ENCODE data around the gene ZER1.

The ZER1 gene

DNA sequence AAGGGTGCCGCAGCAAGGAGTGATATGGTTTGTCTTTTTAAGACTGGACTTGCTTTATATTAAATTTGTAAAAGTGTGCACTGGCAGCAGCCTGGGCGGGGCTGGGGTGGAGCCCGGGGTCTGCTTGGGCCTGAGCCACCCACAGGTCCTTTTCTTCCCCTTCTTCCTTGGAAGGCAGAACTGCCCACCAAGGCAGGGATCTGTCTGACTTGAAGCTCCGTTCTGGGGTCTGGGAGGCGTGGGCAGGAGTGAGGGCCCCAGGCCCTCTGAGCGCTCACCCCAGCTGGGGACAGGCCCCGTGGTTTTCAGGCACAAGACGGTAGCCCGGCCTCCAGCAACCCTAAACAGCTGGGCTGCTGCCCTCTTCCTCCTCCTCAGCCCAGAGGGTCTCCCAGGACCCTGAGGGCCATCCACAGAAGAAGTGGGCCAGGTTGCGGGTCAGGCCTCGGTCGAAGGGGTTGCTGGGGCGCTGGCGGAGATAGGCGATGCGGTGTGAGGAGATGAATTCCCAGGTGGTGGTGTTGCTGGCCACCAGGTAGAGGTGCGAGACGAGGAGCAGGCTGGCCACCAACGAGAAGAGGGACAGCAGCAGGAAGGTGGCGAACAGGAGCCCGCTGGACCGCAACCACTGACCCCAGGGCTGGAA is 50.8 kb downstream of the ZER1 start:
- TF ChIP-seq SUZ12 (IDR thresholded peaks at IDR 0.05; ENCODE audit: extremely low read depth, insufficient read depth, insufficient read length) (no peak), YY1 (IDR thresholded peaks at IDR 0.05; ENCODE audit: insufficient read depth, insufficient read length) (no peak), ZNF274 (IDR thresholded peaks at IDR 0.05; ENCODE audit: low read depth, low read length) (no peak)
- Histone ChIP-seq H3K4me1 (ENCODE audit: insufficient read depth, insufficient read length) (peaks cover 8% of the 10 kb centered on the region), H3K4me3 (ENCODE audit: insufficient read length, low read depth) (no peak overlapping the region), H3K27me3 (ENCODE audit: insufficient read depth, insufficient read length) (no peaks in the 10 kb centered on the region), H3K36me3 (ENCODE audit: insufficient read depth, insufficient read length, low read length) (peaks cover 46% of the 10 kb centered on the region), H3K9me3 (ENCODE audit: insufficient read depth, low read length) (no peaks in the 10 kb centered on the region), H3K9ac (ENCODE audit: insufficient read length, low read depth) (no peak overlapping the region)
- no peak for DNase-seq (ENCODE audit: low read depth, low spot score)

- TF ChIP-seq ZNF274 (IDR thresholded peaks at IDR 0.05; ENCODE audit: low read depth, low read length) (no peak), SUZ12 (IDR thresholded peaks at IDR 0.05; ENCODE audit: extremely low read depth, insufficient read depth, insufficient read length) (no peak), YY1 (IDR thresholded peaks at IDR 0.05; ENCODE audit: insufficient read depth, insufficient read length) (no peak)
- Histone ChIP-seq H3K27me3 (ENCODE audit: insufficient read depth, insufficient read length) (no peaks in the 10 kb centered on the region), H3K36me3 (ENCODE audit: insufficient read depth, insufficient read length, low read length) (peaks cover 54% of the 10 kb centered on the region), H3K9me3 (ENCODE audit: insufficient read depth, low read length) (no peaks in the 10 kb centered on the region), H3K4me1 (ENCODE audit: insufficient read depth, insufficient read length) (peaks cover 8% of the 10 kb centered on the region), H3K4me3 (ENCODE audit: insufficient read length, low read depth) (no peak overlapping the region), H3K9ac (ENCODE audit: insufficient read length, low read depth) (peak overlapping the region; percentile 4)
- DNase-seq (ENCODE audit: low read depth, low spot score), result no peak
Measured at GRCh38 chr9:128719919-128720605, 51.7 kb downstream of the ZER1 start.

DNA sequence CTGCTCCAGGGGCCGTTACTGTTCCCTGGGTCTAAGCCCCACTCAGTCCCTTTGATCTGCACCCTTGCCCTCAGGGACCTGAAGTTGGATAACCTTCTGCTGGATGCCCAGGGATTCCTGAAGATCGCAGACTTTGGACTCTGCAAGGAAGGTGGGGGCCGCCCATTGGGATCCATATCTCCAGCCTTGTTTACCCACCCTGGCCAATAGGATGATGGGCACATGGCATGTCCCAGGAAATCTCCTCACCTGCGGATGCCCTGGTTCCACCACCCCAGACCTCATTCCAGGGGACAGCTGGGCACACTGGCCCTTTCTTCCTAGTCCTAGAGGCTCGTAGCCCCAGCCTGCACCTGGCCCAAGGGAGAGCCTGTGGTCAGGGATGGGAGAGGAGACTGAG is 53.3 kb downstream of the ZER1 start:
- H3K36me3 ChIP-seq (ENCODE audit: insufficient read depth, insufficient read length, low read length), result peaks cover 70% of the 10 kb centered on the region
- no peaks in the 10 kb centered on the region for H3K27me3 ChIP-seq (ENCODE audit: insufficient read depth, insufficient read length)
- TF ChIP-seq SUZ12 (IDR thresholded peaks at IDR 0.05; ENCODE audit: extremely low read depth, insufficient read depth, insufficient read length), result no peak
- H3K4me1 ChIP-seq (ENCODE audit: insufficient read depth, insufficient read length), result peaks cover 6% of the 10 kb centered on the region
- no peak overlapping the region for H3K9ac ChIP-seq (ENCODE audit: insufficient read length, low read depth)
- DNase-seq (ENCODE audit: low read depth, low spot score), result no peak
- no peak overlapping the region for H3K4me3 ChIP-seq (ENCODE audit: insufficient read length, low read depth)
- no peaks in the 10 kb centered on the region for H3K9me3 ChIP-seq (ENCODE audit: insufficient read depth, low read length)

- Histone ChIP-seq H3K9ac (ENCODE audit: insufficient read length, low read depth) (no peak overlapping the region), H3K4me1 (ENCODE audit: insufficient read depth, insufficient read length) (peaks cover 4% of the 10 kb centered on the region), H3K27me3 (ENCODE audit: insufficient read depth, insufficient read length) (no peaks in the 10 kb centered on the region), H3K4me3 (ENCODE audit: insufficient read length, low read depth) (no peak overlapping the region), H3K9me3 (ENCODE audit: insufficient read depth, low read length) (no peaks in the 10 kb centered on the region), H3K36me3 (ENCODE audit: insufficient read depth, insufficient read length, low read length) (peaks cover 74% of the 10 kb centered on the region)
- DNase-seq (ENCODE audit: low read depth, low spot score), result no peak
- no peak for TF ChIP-seq YY1 (IDR thresholded peaks at IDR 0.05; ENCODE audit: insufficient read depth, insufficient read length)
Measured at GRCh38 chr9:128718047-128718446, 53.7 kb downstream of the ZER1 start.

DNA sequence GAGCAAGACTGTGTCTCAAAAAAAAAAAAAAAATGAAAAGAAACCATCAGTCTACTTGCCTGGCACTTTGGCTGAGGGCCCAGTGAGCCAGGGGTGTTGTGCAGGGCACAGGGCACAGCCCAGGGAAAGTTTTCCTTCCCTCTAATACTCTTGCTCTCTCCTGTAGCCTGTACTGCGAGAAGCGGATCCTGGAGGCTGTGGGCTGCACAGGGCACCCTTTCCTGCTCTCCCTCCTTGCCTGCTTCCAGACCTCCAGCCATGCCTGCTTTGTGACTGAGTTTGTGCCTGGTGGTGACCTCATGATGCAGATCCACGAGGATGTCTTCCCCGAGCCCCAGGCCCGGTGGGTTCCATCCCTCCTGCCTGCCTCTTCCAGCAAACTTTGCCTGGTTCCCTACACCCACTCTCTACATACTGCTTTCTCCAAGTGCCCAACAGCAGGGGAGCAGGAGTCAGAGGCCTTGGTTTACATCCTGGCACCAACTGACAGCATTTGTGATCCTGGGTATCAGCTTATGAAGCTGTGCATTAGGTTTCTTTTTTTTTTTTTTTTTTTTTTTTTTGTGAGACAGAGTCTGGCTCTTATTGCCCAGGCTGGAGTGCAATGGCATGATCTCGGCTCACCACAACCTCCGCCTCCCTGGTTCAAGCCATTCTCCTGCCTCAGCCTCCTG is 55.0 kb downstream of the ZER1 start:
- H3K4me1 ChIP-seq (ENCODE audit: insufficient read depth, insufficient read length), result peaks cover 4% of the 10 kb centered on the region
- no peak overlapping the region for H3K4me3 ChIP-seq (ENCODE audit: insufficient read length, low read depth)
- H3K27me3 ChIP-seq (ENCODE audit: insufficient read depth, insufficient read length), result no peaks in the 10 kb centered on the region
- no peak overlapping the region for H3K9ac ChIP-seq (ENCODE audit: insufficient read length, low read depth)
- TF ChIP-seq ZNF274 (IDR thresholded peaks at IDR 0.05; ENCODE audit: low read depth, low read length), result no peak
- TF ChIP-seq SUZ12 (IDR thresholded peaks at IDR 0.05; ENCODE audit: extremely low read depth, insufficient read depth, insufficient read length), result no peak
- TF ChIP-seq YY1 (IDR thresholded peaks at IDR 0.05; ENCODE audit: insufficient read depth, insufficient read length), result no peak
- H3K36me3 ChIP-seq (ENCODE audit: insufficient read depth, insufficient read length, low read length), result peaks cover 79% of the 10 kb centered on the region
- H3K9me3 ChIP-seq (ENCODE audit: insufficient read depth, low read length), result no peaks in the 10 kb centered on the region
- no peak for DNase-seq (ENCODE audit: low read depth, low spot score)

- Histone ChIP-seq H3K4me1 (ENCODE audit: insufficient read depth, insufficient read length) (peaks cover 4% of the 10 kb centered on the region), H3K4me3 (ENCODE audit: insufficient read length, low read depth) (no peak overlapping the region), H3K9ac (ENCODE audit: insufficient read length, low read depth) (no peak overlapping the region), H3K36me3 (ENCODE audit: insufficient read depth, insufficient read length, low read length) (peaks cover 66% of the 10 kb centered on the region), H3K9me3 (ENCODE audit: insufficient read depth, low read length) (no peaks in the 10 kb centered on the region), H3K27me3 (ENCODE audit: insufficient read depth, insufficient read length) (no peaks in the 10 kb centered on the region)
- no peak for DNase-seq (ENCODE audit: low read depth, low spot score)
- TF ChIP-seq ZNF274 (IDR thresholded peaks at IDR 0.05; ENCODE audit: low read depth, low read length), result no peak
- no peak for TF ChIP-seq SUZ12 (IDR thresholded peaks at IDR 0.05; ENCODE audit: extremely low read depth, insufficient read depth, insufficient read length)
- no peak for TF ChIP-seq YY1 (IDR thresholded peaks at IDR 0.05; ENCODE audit: insufficient read depth, insufficient read length)
Measured at GRCh38 chr9:128715436-128715750, 56.3 kb downstream of the ZER1 start.

- TF ChIP-seq ZNF274 (IDR thresholded peaks at IDR 0.05; ENCODE audit: low read depth, low read length), result no peak
- H3K27me3 ChIP-seq (ENCODE audit: insufficient read depth, insufficient read length), result no peaks in the 10 kb centered on the region
- H3K36me3 ChIP-seq (ENCODE audit: insufficient read depth, insufficient read length, low read length), result peaks cover 60% of the 10 kb centered on the region
- peaks cover 4% of the 10 kb centered on the region for H3K4me1 ChIP-seq (ENCODE audit: insufficient read depth, insufficient read length)
- no peaks in the 10 kb centered on the region for H3K9me3 ChIP-seq (ENCODE audit: insufficient read depth, low read length)
- no peak overlapping the region for H3K9ac ChIP-seq (ENCODE audit: insufficient read length, low read depth)
- no peak overlapping the region for H3K4me3 ChIP-seq (ENCODE audit: insufficient read length, low read depth)
- DNase-seq (ENCODE audit: low read depth, low spot score), result no peak
Measured at GRCh38 chr9:128714586-128715435, 56.9 kb downstream of the ZER1 start.

All from NT2/D1 (cell line).